WTC11 (cell line): ENCODE results near the gene PCNX3. TPM values are rescaled to one million over a fixed set of nuclear protein-coding genes. Genes with fewer than 3 reads are reported as not detected.

Experiments
- ATAC-seq: fragments of 200-7000 bp; cut with Tn5 transposase; 2 replicates; pipeline ENCODE4 v1.10.0; 2021; ENCODE audit warnings: mild to moderate bottlenecking, moderate library complexity
- CTCF ChIA-PET: fragments of 300-600 bp; sonication (Branson Sonifier 250); formaldehyde crosslinking; loops from one replicate; lab custom pipeline; 2021; ENCODE audit warnings: antibody characterized with exemption; lab: Charles Lee
- POLR2A ChIA-PET: fragments of 350-600 bp; sonication (Branson Sonifier 250); formaldehyde crosslinking; loops from one replicate; lab custom pipeline; 2021; ENCODE audit warnings: antibody characterized with exemption; lab: Charles Lee
- DNase-seq: peaks from one replicate; pipeline ENCODE4 v3.0.0; 2021; ENCODE audit warnings: low spot score
- H3K27ac Mint-ChIP-seq: 2 replicates; pipeline ENCODE4 v1.8.0; 2021; ENCODE audit warnings: mixed read lengths
- H3K27me3 Mint-ChIP-seq: 2 replicates; pipeline ENCODE4 v1.8.0; 2021; ENCODE audit warnings: low read depth, mild to moderate bottlenecking, moderate library complexity, mixed read lengths
- H3K36me3 Mint-ChIP-seq: 2 replicates; pipeline ENCODE4 v1.8.0; 2021; ENCODE audit warnings: mixed read lengths
- H3K4me1 Mint-ChIP-seq: 2 replicates; pipeline ENCODE4 v1.8.0; 2022; ENCODE audit warnings: mixed read lengths
- H3K4me3 Mint-ChIP-seq: 2 replicates; pipeline ENCODE4 v1.8.0; 2021; ENCODE audit warnings: mild to moderate bottlenecking, moderate library complexity, mixed read lengths
- H3K9me3 Mint-ChIP-seq: 2 replicates; pipeline ENCODE4 v1.8.0; 2021; ENCODE audit warnings: mixed read lengths
- CREM ChIP-seq: sonication (generic); formaldehyde crosslinking; IDR thresholded peaks from 2 replicates; pipeline ENCODE4 v1.8.1; 2022; ENCODE audit warnings: mild to moderate bottlenecking, missing genetic modification reagents, moderate library complexity
- E2F4 ChIP-seq: sonication (generic); formaldehyde crosslinking; IDR thresholded peaks from 2 replicates; pipeline ENCODE4 v1.8.1; 2022; ENCODE audit warnings: low read depth, mild to moderate bottlenecking, moderate library complexity, missing genetic modification reagents, borderline replicate concordance
- ELF4 ChIP-seq: sonication (generic); formaldehyde crosslinking; IDR thresholded peaks from 2 replicates; pipeline ENCODE4 v1.8.1; 2022; ENCODE audit warnings: low read depth, mild to moderate bottlenecking, moderate library complexity, missing genetic modification reagents
- ESRRA ChIP-seq: sonication (generic); formaldehyde crosslinking; IDR thresholded peaks from 2 replicates; pipeline ENCODE4 v1.8.1; 2022; ENCODE audit warnings: mild to moderate bottlenecking, missing genetic modification reagents, borderline replicate concordance
- FOXJ3 ChIP-seq: sonication (generic); formaldehyde crosslinking; IDR thresholded peaks from 2 replicates; pipeline ENCODE4 v1.9.0; 2021; ENCODE audit warnings: missing genetic modification reagents, mild to moderate bottlenecking, borderline replicate concordance
- HMGA2 ChIP-seq: fragments of 250-450 bp; sonication (Bioruptor Pico); IDR thresholded peaks from 2 replicates; pipeline ENCODE4 v1.4.0; 2021; ENCODE audit warnings: mild to moderate bottlenecking, moderate library complexity
- KAT7 ChIP-seq: sonication (generic); formaldehyde crosslinking; IDR thresholded peaks from 2 replicates; pipeline ENCODE4 v1.8.1; 2023; ENCODE audit warnings: missing genetic modification reagents, mild to moderate bottlenecking, borderline replicate concordance
- MXD4 ChIP-seq: fragments of 250-450 bp; sonication (Bioruptor Pico); IDR thresholded peaks from 2 replicates; pipeline ENCODE4 v1.8.0; 2021; ENCODE audit warnings: mild to moderate bottlenecking, moderate library complexity, borderline replicate concordance
- NFATC4 ChIP-seq: fragments of 250-450 bp; sonication (Bioruptor Pico); IDR thresholded peaks from 2 replicates; pipeline ENCODE4 v1.9.0; 2021; ENCODE audit warnings: mild to moderate bottlenecking
- NFE2L1 ChIP-seq: sonication (generic); formaldehyde crosslinking; IDR thresholded peaks from 2 replicates; pipeline ENCODE4 v1.8.1; 2023; ENCODE audit warnings: missing genetic modification reagents
- NR2C2 ChIP-seq: sonication (generic); formaldehyde crosslinking; IDR thresholded peaks from 2 replicates; pipeline ENCODE4 v1.8.0; 2022; ENCODE audit warnings: mild to moderate bottlenecking, missing genetic modification reagents
- OVOL2 ChIP-seq: fragments of 250-450 bp; sonication (Bioruptor Pico); IDR thresholded peaks from 2 replicates; pipeline ENCODE4 v1.9.0; 2021; ENCODE audit warnings: mild to moderate bottlenecking, borderline replicate concordance
- RORB ChIP-seq: fragments of 250-450 bp; sonication (Bioruptor Pico); IDR thresholded peaks from 2 replicates; pipeline ENCODE4 v1.9.0; 2021; ENCODE audit warnings: mild to moderate bottlenecking
- SMAD4 ChIP-seq: sonication (generic); formaldehyde crosslinking; IDR thresholded peaks from 2 replicates; pipeline ENCODE4 v1.8.0; 2022; ENCODE audit warnings: mild to moderate bottlenecking, missing genetic modification reagents
- SOX15 ChIP-seq: fragments of 250-450 bp; sonication (Bioruptor Pico); IDR thresholded peaks from 2 replicates; pipeline ENCODE4 v1.9.0; 2021; ENCODE audit warnings: mild to moderate bottlenecking
- USF1 ChIP-seq: sonication (generic); formaldehyde crosslinking; IDR thresholded peaks from 2 replicates; pipeline ENCODE4 v1.8.0; 2022; ENCODE audit warnings: mild to moderate bottlenecking, missing genetic modification reagents
- ZNF121 ChIP-seq: sonication (generic); formaldehyde crosslinking; IDR thresholded peaks from 2 replicates; pipeline ENCODE4 v1.8.0; 2023; ENCODE audit warnings: missing genetic modification reagents
- ZNF219 ChIP-seq: sonication (generic); formaldehyde crosslinking; IDR thresholded peaks from 2 replicates; pipeline ENCODE4 v1.8.0; 2023; ENCODE audit warnings: missing genetic modification reagents, mild to moderate bottlenecking, borderline replicate concordance
- ZNF232 ChIP-seq: sonication (generic); formaldehyde crosslinking; IDR thresholded peaks from 2 replicates; pipeline ENCODE4 v1.8.0; 2022; ENCODE audit warnings: mild to moderate bottlenecking, missing genetic modification reagents
- ZNF396 ChIP-seq: fragments of 250-450 bp; sonication (Bioruptor Pico); IDR thresholded peaks from 2 replicates; pipeline ENCODE4 v1.8.0; 2021; ENCODE audit warnings: mild to moderate bottlenecking, moderate library complexity, borderline replicate concordance
- ZNF671 ChIP-seq: fragments of 250-450 bp; sonication (Bioruptor Pico); IDR thresholded peaks from 2 replicates; pipeline ENCODE4 v1.8.0; 2021; ENCODE audit warnings: mild to moderate bottlenecking
- total RNA-seq: library from RNA; stranded (reverse); gene quantifications from 3 replicates; pipeline ENCODE4 v1.2.3, GENCODE V29; 2021
- TF ChIP-seq, protein P1 (sequence below): sonication (generic); formaldehyde crosslinking; conservative IDR thresholded peaks from 2 replicates; pipeline ENCODE4 v1.8.1; 2023; ENCODE audit warnings: mild to moderate bottlenecking, low read depth, missing genetic modification reagents, moderate library complexity
- TF ChIP-seq, protein P2 (sequence below): fragments of 250-450 bp; sonication (Bioruptor Pico); IDR thresholded peaks from 2 replicates; pipeline ENCODE4 v2.1.2; 2022; ENCODE audit warnings: mild to moderate bottlenecking, moderate library complexity
- TF ChIP-seq, protein P3 (sequence below): sonication (generic); formaldehyde crosslinking; IDR thresholded peaks from 2 replicates; pipeline ENCODE4 v1.8.0; 2022; ENCODE audit warnings: mild to moderate bottlenecking, missing genetic modification reagents
- TF ChIP-seq, protein P4 (sequence below): sonication (generic); formaldehyde crosslinking; IDR thresholded peaks from 2 replicates; pipeline ENCODE4 v1.8.0; 2022; ENCODE audit warnings: mild to moderate bottlenecking, missing genetic modification reagents
- TF ChIP-seq, protein P5 (sequence below): sonication (generic); formaldehyde crosslinking; conservative IDR thresholded peaks from 2 replicates; pipeline ENCODE4 v1.8.1; 2022; ENCODE audit warnings: mild to moderate bottlenecking, missing genetic modification reagents

The PCNX3 gene
- total RNA-seq, 1 experiment from 2014 or later, result 51.6 TPM

DNA sequence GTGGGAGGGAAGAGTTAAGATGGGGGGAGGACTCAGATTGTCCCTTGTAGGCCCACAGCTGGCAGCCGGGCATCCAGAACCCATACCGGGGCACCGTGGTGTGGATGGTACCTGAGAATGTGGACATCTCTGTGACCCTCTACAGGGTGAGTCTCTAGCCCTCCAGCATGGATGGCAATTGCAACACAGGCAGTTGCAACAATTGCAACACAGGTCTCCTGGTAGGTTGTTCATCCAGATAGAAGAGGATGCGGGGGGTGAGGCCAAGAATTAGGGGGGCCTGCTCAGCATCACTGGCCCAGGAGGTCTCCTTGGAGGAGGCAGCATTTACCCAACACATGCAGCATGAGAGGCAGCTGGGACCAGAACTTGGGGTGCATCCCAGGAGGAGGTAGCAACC, 36.3 kb upstream of the PCNX3 start:
- H3K4me3 Mint-ChIP-seq, result no peak overlapping the region
- POLR2A ChIA-PET, result no interaction called here
- TF ChIP-seq KAT7 (no peak), NFE2L1 (CRISPR knock-in tag) (no peak), ZNF121 (CRISPR knock-in tag) (no peak)
- ATAC-seq (no peak), DNase-seq (no peak)
- peaks cover 66% of the 10 kb centered on the region for H3K27me3 Mint-ChIP-seq
- no peaks in the 10 kb centered on the region for H3K9me3 Mint-ChIP-seq
- no peak overlapping the region for H3K27ac Mint-ChIP-seq
- peaks cover 17% of the 10 kb centered on the region for H3K4me1 Mint-ChIP-seq
- CTCF ChIA-PET, result interaction anchor here (0.6 to 1.5 kb wide), 3 partner anchors 15 to 38 kb away, joined by 3 to 5 read pairs (median 4); no protein-coding TSS in a partner anchor
- H3K36me3 Mint-ChIP-seq, result no peaks in the 10 kb centered on the region

GRCh38 chr11:65580031-65580692, 35.4 kb upstream of the PCNX3 start:
- Mint-ChIP-seq H3K36me3 (no peaks in the 10 kb centered on the region), H3K27ac (no peak overlapping the region), H3K4me3 (no peak overlapping the region), H3K9me3 (no peaks in the 10 kb centered on the region), H3K4me1 (peaks cover 14% of the 10 kb centered on the region), H3K27me3 (peaks cover 66% of the 10 kb centered on the region)
- ATAC-seq, result no peak
- DNase-seq, result no peak
- ChIA-PET CTCF (interaction anchor here (0.7 to 1.5 kb wide), 4 partner anchors 12 to 45 kb away, joined by 3 to 5 read pairs (median 4); no protein-coding TSS in a partner anchor), POLR2A (interaction anchor here (0.6 kb wide), 1 partner anchor 204 kb away, joined by 3 read pairs; no protein-coding TSS in a partner anchor)
- TF ChIP-seq, protein P1, sequence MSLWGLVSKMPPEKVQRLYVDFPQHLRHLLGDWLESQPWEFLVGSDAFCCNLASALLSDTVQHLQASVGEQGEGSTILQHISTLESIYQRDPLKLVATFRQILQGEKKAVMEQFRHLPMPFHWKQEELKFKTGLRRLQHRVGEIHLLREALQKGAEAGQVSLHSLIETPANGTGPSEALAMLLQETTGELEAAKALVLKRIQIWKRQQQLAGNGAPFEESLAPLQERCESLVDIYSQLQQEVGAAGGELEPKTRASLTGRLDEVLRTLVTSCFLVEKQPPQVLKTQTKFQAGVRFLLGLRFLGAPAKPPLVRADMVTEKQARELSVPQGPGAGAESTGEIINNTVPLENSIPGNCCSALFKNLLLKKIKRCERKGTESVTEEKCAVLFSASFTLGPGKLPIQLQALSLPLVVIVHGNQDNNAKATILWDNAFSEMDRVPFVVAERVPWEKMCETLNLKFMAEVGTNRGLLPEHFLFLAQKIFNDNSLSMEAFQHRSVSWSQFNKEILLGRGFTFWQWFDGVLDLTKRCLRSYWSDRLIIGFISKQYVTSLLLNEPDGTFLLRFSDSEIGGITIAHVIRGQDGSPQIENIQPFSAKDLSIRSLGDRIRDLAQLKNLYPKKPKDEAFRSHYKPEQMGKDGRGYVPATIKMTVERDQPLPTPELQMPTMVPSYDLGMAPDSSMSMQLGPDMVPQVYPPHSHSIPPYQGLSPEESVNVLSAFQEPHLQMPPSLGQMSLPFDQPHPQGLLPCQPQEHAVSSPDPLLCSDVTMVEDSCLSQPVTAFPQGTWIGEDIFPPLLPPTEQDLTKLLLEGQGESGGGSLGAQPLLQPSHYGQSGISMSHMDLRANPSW, result no peak
- TF ChIP-seq, protein P2, sequence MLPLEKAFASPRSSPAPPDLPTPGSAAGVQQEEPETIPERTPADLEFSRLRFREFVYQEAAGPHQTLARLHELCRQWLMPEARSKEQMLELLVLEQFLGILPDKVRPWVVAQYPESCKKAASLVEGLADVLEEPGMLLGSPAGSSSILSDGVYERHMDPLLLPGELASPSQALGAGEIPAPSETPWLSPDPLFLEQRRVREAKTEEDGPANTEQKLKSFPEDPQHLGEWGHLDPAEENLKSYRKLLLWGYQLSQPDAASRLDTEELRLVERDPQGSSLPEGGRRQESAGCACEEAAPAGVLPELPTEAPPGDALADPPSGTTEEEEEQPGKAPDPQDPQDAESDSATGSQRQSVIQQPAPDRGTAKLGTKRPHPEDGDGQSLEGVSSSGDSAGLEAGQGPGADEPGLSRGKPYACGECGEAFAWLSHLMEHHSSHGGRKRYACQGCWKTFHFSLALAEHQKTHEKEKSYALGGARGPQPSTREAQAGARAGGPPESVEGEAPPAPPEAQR (CRISPR knock-in tag), result no peak
- TF ChIP-seq, protein P3, sequence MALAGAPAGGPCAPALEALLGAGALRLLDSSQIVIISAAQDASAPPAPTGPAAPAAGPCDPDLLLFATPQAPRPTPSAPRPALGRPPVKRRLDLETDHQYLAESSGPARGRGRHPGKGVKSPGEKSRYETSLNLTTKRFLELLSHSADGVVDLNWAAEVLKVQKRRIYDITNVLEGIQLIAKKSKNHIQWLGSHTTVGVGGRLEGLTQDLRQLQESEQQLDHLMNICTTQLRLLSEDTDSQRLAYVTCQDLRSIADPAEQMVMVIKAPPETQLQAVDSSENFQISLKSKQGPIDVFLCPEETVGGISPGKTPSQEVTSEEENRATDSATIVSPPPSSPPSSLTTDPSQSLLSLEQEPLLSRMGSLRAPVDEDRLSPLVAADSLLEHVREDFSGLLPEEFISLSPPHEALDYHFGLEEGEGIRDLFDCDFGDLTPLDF (CRISPR knock-in tag), result no peak
- TF ChIP-seq, protein P4, sequence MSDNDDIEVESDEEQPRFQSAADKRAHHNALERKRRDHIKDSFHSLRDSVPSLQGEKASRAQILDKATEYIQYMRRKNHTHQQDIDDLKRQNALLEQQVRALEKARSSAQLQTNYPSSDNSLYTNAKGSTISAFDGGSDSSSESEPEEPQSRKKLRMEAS, result no peak
- no peak for TF ChIP-seq MXD4 (CRISPR knock-in tag)
- TF ChIP-seq ZNF219 (CRISPR knock-in tag), result no peak
- no peak for TF ChIP-seq ESRRA (CRISPR knock-in tag)
- TF ChIP-seq HMGA2 (CRISPR knock-in tag), result no peak
- TF ChIP-seq, protein P5, sequence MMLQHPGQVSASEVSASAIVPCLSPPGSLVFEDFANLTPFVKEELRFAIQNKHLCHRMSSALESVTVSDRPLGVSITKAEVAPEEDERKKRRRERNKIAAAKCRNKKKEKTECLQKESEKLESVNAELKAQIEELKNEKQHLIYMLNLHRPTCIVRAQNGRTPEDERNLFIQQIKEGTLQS (CRISPR knock-in tag), result no peak
- TF ChIP-seq SOX15 (CRISPR knock-in tag), result no peak
- no peak for TF ChIP-seq RORB (CRISPR knock-in tag)
- no peak for TF ChIP-seq ZNF396 (CRISPR knock-in tag)
- TF ChIP-seq NR2C2 (CRISPR knock-in tag), result no peak

DNA sequence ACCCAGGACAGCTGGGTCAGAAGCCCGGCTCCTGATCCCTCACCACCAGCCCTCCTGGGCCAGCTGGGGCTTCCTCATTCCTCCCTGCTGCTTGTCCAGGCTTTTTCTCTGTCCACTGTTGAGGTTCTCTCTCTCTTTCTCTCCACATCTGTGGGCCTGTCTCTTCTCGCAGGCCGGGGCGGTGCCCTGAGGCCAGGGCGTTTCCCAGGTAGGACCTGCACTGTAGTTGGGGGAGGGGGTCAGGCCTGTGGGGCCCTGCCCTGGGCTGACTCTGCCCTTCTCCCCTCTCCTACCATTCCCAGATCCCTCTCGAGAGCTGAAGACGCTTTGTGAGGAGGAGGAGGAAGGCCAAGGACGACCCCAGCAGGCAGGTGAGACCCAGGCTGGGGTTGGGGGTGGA, 34.8 kb upstream of the PCNX3 start:
- H3K27me3 Mint-ChIP-seq, result peaks cover 67% of the 10 kb centered on the region
- H3K4me1 Mint-ChIP-seq, result peaks cover 9% of the 10 kb centered on the region
- no peak for DNase-seq
- no peaks in the 10 kb centered on the region for H3K36me3 Mint-ChIP-seq
- H3K9me3 Mint-ChIP-seq, result no peaks in the 10 kb centered on the region
- ATAC-seq, result no peak
- ChIA-PET POLR2A (no interaction called here), CTCF (interaction anchor here (1.0 to 1.3 kb wide), 2 partner anchors 11 to 13 kb away, joined by 3 to 4 read pairs; no protein-coding TSS in a partner anchor)
- H3K27ac Mint-ChIP-seq, result no peak overlapping the region
- H3K4me3 Mint-ChIP-seq, result no peak overlapping the region
- TF ChIP-seq E2F4 (no peak), USF1 (no peak), ELF4 (CRISPR knock-in tag) (no peak), OVOL2 (no peak), ZNF671 (CRISPR knock-in tag) (no peak), MXD4 (CRISPR knock-in tag) (no peak), ZNF232 (CRISPR knock-in tag) (no peak), NFATC4 (no peak), CREM (no peak), FOXJ3 (CRISPR knock-in tag) (no peak), SMAD4 (no peak)
